Measurements from ENCODE around the gene LRSAM1.

Gene LRSAM1

DNA sequence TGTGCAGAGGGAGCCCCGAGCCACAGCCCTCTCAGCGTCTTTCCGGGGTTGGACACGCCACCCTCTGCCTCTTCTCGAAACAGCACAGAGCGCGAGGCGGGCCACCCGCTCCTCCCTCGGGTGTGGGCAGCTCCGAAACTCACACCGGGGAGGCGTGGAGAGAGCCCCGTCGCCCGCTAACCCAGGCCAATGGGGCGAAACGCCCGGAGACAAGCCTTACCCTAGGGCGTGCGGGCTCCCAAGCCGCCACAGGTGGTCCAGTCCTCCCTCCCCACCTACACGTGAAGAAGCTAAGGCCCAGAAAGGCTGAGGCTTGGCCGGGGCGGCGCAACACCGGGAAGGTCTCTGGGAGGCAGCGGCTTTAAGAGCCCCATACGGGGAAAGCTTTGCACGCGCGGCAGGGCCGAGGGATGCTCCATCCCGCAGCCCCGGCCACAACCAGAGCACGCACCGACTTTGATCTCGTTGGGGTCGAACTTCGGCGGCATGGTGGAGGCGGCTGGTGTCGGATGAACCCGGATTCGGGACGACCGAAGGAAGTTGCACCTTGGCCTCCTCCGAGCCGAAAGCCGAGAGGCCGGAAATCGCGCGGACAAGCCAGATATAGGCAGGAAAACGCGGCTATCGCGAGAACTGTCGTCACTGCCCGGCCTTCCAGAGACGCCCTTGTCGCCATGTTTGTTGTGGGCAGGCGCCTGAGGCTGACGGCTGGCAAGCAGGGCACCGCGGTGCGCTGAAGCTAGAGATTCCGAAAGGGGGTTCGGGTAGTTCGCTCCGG is at the start of gene LRSAM1, which contains the start of gene RPL12:
Gene LRSAM1, plus strand, starts transcription at position 681 of the 778 bp plus-strand sequence. CDS start 3,018 bp downstream, outside the sequence.
Gene RPL12, minus strand, starts transcription at position 577 of the 778 bp plus-strand sequence. Its CDS starts 89 bp downstream, at position 488.
- DNase-seq: peak; percentile 96 to 98

- DNase-seq: no peak
These were observed 48.8 kb upstream of the LRSAM1 start for GRCh38 chr9:127402401-127403090.

DNA sequence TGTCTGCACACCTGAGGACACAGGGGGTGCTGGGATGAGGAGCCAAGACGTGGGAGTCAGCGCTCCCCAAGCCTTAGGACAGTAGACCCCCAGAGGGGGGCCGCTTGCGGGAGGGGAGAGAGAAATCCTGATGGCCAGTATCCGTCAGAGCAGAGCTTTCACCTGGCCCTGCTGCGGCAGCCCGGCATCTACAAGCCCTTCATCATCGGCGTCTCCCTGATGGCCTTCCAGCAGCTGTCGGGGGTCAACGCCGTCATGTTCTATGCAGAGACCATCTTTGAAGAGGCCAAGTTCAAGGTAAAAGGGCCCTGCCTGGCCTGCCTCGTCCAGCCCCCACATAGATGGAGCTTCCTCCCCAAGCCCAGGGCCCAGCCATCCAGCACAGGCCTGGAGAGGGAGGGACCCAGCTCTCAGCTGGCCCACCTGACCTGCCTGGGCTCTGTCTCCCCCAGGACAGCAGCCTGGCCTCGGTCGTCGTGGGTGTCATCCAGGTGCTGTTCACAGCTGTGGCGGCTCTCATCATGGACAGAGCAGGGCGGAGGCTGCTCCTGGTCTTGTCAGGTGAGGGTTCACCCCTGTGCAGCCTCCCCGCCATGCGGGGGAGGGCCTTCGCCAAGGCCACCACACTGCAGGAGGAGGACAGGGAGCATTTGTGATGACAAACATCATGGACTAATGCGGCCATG is 47.7 kb upstream of the LRSAM1 start:
- DNase-seq: no peak

DNA sequence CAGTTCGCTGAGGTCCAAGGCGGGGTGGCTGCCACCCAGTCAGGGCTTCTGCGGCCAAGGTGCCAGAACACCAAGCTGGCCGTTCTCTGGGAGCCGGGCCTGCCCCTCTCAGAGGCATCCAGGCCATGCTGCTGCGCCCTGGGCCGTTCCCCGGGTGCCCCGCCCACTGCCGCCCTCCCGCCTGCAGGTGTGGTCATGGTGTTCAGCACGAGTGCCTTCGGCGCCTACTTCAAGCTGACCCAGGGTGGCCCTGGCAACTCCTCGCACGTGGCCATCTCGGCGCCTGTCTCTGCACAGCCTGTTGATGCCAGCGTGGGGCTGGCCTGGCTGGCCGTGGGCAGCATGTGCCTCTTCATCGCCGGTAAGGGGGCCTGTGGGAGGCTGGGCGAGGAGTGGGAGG is 46.7 kb upstream of the LRSAM1 start:
- DNase-seq: no peak

- no peak for DNase-seq
These were observed 45.8 kb upstream of the LRSAM1 start for GRCh38 chr9:127405344-127406125.

GRCh38 chr9:127406799-127407491 is 44.4 kb upstream of the LRSAM1 start:
- no peak for DNase-seq

- no peak for DNase-seq
These were observed 43.8 kb upstream of the LRSAM1 start for GRCh38 chr9:127407492-127407843.

GRCh38 chr9:127411122-127411521 is 40.2 kb upstream of the LRSAM1 start:
- no peak for DNase-seq

DNA sequence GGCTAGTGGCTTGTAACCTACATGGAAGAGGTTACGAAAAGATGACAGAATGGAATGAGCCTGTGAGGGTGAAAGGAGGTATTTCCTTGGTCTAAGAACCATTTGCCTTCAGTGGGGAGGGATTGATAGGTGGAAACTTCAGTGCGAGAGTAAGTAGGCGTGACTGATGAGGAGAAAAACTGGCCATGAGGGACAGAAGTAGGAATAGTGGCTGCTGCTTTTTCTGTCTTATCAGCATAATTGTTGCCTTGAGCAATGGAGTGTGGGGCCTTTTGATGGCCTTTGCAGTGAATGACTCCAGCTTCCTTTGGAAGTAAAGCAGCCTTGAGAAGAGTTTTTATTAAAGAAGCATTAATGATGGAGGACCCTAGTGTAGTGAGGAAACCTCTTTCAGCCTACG is 36.2 kb upstream of the LRSAM1 start:
- DNase-seq: no peak

- DNase-seq: no peak
These were observed 35.7 kb upstream of the LRSAM1 start for GRCh38 chr9:127415657-127416056.

GRCh38 chr9:127417131-127418036 is 33.9 kb upstream of the LRSAM1 start:
- DNase-seq: no peak

DNA sequence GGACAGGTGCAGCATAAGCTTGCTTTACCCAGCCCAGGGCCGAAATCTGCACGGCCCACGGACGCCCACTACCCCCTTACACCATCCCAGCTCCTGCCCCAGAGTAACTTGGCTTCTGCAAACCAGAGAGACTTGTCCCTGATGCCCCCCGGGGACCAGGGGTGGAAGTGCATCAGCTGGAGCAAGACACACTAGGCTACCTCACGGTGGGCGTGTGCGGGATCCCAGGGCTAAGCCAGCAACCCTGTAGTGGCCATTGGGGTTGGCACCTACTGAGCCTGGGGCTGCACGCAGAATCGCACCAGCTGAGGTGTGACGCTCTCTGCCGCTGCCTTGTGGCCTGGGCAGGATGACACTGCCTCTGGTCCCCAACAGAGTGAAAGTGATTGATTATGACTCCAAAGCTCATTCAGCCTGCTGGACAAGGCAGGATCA is 33.3 kb upstream of the LRSAM1 start:
- DNase-seq: peak; percentile 38 to 44

DNA sequence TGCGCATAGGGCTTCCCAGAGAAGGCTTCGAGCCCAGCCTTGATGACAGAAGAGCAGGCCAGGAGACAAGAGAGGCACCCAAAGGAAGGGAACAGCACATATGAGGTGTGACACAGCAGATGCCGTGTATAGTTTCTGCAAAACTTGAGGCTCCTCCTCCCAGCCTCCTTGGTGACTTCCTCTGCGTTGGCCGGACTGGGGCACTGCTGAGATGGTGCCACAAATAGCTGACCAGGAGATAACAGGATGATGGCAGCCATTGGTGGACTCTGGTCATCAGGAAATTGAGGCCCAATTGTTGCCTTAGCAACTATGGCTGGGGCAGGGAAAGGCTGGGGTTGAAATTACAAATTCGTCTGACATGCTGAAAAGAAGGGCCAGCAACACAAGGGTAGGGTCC is 32.0 kb upstream of the LRSAM1 start:
- DNase-seq: no peak

GRCh38 chr9:127421057-127421456 is 30.3 kb upstream of the LRSAM1 start:
- DNase-seq: no peak

DNA sequence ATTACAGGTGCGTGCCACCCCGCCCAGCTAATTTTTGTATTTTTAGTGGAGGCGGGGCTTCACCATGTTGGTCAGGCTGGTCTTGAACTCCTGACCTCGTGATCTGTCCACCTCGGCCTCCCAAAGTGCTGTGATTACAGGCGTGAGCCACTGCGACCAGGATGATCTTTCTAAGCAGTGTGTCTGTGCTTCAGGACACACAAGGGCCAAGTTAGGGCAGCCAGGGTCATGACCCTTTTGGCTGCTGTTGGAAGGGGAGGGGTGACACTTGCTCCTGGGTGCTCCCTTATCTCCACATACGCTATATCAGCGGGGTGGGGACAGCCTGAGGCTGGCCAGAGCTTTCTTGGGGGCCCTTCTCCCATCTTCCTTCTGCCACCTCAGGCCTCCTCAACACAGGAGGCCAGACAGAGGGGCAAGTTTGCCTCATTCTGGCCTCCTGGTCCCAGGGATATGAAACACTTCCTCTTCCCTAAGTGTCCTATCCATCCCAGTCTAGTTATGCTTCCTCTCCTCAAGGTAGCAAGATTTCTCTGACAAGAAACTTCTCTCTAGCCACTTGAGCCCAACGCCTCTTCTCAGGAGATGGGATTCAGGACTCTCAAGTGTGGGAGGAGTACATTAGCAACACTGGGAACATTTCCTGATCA is 29.1 kb upstream of the LRSAM1 start:
- no peak for DNase-seq

- no peak for DNase-seq
These were observed 28.5 kb upstream of the LRSAM1 start for GRCh38 chr9:127422787-127423186.

DNA sequence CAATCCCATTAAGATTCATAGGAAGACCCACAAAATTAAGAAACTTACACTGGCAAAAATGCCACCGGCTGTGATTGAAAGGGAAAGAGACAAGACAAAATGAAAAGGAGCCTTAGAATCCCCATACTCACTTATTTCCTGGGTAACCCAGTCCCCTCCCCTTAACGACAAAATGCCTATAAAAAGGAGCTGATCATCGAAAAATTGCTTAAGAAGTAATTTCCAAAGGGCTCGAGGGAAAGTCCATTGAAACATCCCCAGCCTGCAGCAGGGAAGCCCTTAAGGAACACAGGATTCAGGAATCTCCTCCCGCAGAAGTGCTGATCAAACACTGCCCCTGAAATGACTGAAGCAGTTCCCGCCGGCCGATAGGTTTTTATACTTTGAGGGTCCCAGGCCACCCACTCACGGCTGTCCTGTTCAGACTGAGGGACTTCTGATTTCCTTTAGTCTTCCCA is 27.8 kb upstream of the LRSAM1 start:
- no peak for DNase-seq

- DNase-seq: peak; percentile 89 to 90
These were observed 27.2 kb upstream of the LRSAM1 start, which contains the start of gene ZNF79 for GRCh38 chr9:127423934-127424675. ZNF79 (plus strand) TSS chr9:127424382; CDS start chr9:127424788, 406 bp downstream.

GRCh38 chr9:127424676-127424999 is 26.7 kb upstream of the LRSAM1 start:
- peak in 1 of 2 donors; percentile 27 for DNase-seq

- DNase-seq: no peak
These were observed 24.6 kb upstream of the LRSAM1 start for GRCh38 chr9:127426756-127427155.
